ENCODE results near the gene PRF1. TPM values are rescaled to one million over a fixed set of nuclear protein-coding genes. Genes with fewer than 3 reads are reported as not detected.

The PRF1 gene
- polyA plus RNA-seq, 1 experiment: not detected

DNA sequence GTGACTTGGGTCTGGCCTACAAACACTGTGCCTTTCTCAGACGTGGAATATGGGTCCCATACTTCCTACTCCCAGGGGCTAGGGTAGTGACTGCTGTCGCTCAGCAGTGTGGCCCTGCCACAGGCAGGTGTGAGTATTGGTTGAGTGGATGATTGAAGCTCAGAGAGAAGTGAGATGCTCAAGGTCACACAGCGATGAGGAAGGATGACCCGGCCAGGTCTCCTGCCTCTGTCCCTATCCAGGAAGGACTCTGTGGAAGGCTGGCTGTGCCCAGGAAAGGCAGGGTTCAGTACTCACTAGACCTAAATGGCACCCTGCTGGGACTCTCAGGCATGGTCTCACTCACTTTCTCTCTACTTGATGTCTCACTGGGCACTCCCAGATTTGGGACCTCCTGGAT is 2.8 kb downstream of the PRF1 start:
- CTCF ChIA-PET: no interaction called here
- DNase-seq (ENCODE audit: low read depth): no peak

DNA sequence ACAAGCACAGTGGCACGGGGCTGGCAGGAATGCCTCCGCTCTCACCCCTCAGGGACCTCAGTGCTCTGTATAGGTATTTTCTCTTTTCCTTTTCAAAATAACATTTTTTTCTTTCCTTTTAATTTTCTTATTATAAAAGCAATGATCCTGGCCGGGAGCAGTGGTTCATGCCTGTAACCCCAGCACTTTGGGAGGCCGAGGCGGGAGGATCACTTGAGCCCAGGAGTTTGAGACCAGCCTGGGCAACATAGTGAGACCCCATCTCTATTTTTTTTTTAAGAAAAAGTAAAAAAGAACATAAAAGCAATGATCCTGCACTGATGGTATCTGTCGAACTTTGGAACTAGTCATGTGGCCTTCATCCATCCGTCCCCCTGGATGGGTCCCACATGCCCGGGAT is 3.2 kb downstream of the PRF1 start:
- no peak for DNase-seq (ENCODE audit: low read depth)
- Histone ChIP-seq H3K36me3 (ENCODE audit: control insufficient read depth, insufficient read depth, low read length) (no peaks in the 10 kb centered on the region), H3K27me3 (ENCODE audit: control insufficient read depth, insufficient read depth, low read length) (no peaks in the 10 kb centered on the region; the same call in 1 of the 2 replicates), H3K4me3 (ENCODE audit: low read depth, low read length) (no peak overlapping the region)
- POLR2A ChIA-PET: no interaction called here
- CTCF ChIA-PET: no interaction called here
- TF ChIP-seq, protein P1, sequence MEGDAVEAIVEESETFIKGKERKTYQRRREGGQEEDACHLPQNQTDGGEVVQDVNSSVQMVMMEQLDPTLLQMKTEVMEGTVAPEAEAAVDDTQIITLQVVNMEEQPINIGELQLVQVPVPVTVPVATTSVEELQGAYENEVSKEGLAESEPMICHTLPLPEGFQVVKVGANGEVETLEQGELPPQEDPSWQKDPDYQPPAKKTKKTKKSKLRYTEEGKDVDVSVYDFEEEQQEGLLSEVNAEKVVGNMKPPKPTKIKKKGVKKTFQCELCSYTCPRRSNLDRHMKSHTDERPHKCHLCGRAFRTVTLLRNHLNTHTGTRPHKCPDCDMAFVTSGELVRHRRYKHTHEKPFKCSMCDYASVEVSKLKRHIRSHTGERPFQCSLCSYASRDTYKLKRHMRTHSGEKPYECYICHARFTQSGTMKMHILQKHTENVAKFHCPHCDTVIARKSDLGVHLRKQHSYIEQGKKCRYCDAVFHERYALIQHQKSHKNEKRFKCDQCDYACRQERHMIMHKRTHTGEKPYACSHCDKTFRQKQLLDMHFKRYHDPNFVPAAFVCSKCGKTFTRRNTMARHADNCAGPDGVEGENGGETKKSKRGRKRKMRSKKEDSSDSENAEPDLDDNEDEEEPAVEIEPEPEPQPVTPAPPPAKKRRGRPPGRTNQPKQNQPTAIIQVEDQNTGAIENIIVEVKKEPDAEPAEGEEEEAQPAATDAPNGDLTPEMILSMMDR (IDR thresholded peaks at IDR 0.05; ENCODE audit: insufficient read depth, low read depth, low read length): no peak

More for the DNA sequence above, 2.8 kb downstream of the PRF1 start:
- Histone ChIP-seq H3K36me3 (ENCODE audit: control insufficient read depth, insufficient read depth, low read length) (no peaks in the 10 kb centered on the region), H3K4me3 (ENCODE audit: low read depth, low read length) (no peak overlapping the region), H3K27me3 (ENCODE audit: control insufficient read depth, insufficient read depth, low read length) (no peaks in the 10 kb centered on the region; the same call in 1 of the 2 replicates)
- POLR2A ChIA-PET: no interaction called here
- TF ChIP-seq, protein P1 (IDR thresholded peaks at IDR 0.05; ENCODE audit: insufficient read depth, low read depth, low read length): no peak

DNA sequence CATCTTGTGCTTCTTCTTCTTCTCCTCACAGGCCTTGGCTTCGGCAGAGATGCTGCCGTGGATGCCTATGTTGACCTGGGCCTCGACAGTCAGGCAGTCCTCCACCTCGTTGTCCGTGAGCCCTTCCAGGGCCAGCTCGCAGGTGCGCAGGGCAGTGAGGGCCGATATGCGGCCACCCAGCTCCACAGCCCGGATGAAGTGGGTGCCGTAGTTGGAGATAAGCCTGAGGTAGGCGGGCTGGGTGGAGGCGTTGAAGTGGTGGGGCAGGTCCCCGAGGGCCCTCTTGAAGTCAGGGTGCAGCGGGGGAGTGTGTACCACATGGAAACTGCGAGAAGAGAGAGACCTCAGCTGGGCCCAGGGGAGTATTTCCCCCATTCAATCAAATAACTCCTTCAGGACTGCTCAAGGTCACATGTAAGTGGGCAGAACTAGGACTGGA is 3.7 kb downstream of the PRF1 start:
- H3K4me3 ChIP-seq (ENCODE audit: low read depth, low read length): no peak overlapping the region
- TF ChIP-seq, protein P1 (IDR thresholded peaks at IDR 0.05; ENCODE audit: insufficient read depth, low read depth, low read length): no peak
- no peaks in the 10 kb centered on the region for H3K36me3 ChIP-seq (ENCODE audit: control insufficient read depth, insufficient read depth, low read length)
- POLR2A ChIA-PET: no interaction called here
- DNase-seq (ENCODE audit: low read depth): no peak
- CTCF ChIA-PET: no interaction called here
- peaks cover 1% of the 10 kb centered on the region; the same call in 1 of the 2 replicates for H3K27me3 ChIP-seq (ENCODE audit: control insufficient read depth, insufficient read depth, low read length)

DNA sequence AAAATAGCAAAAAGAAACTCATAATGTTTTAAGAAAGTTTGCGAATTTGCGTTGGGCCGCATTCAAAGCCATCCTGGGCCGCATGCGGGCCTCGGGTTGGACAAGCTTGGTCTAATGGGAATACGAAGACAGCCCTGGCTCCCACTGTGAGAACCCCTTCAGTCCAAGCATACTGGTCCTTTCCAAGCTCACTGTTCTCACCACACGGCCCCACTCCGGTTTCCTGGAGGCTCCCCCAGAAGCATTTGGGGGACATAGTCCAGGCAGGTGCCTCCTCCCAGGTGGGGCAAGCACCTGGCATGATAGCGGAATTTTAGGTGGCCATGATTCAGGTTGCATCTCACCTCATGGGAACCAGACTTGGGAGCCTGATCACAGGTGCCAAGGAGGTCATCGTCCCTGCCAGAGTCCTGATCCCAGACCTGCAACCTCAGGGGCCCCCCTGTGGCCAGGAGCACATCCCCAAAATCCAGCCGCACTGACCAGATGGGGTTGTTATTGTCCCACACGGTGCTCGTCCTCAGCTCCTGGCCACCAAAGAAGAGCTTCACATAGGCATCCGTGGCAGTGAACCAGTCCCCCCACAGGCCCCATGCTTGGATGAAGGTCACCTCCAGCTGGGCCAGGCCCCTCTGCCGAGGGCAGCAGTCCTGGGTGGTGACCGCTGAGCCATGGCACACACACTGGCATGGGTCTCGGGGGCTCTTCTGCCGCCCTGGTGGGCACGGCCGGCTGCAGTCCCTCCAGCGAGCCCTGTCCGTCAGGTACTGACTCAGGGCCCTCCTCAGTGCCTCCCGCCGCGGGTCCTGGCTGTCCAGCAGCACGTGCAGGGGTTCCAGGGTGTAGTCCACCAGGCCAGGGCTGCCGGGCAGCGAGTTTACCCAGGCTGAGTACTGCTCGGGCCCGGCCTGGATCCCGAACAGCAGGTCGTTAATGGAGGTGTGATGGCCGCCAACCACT is 4.4 kb downstream of the PRF1 start:
- TF ChIP-seq, protein P1 (IDR thresholded peaks at IDR 0.05; ENCODE audit: insufficient read depth, low read depth, low read length): no peak
- H3K4me3 ChIP-seq (ENCODE audit: low read depth, low read length): no peak overlapping the region
- DNase-seq (ENCODE audit: low read depth): no peak
- ChIA-PET CTCF (no interaction called here), POLR2A (no interaction called here)
- peaks cover 1% of the 10 kb centered on the region; the same call in 1 of the 2 replicates for H3K27me3 ChIP-seq (ENCODE audit: control insufficient read depth, insufficient read depth, low read length)
- no peaks in the 10 kb centered on the region for H3K36me3 ChIP-seq (ENCODE audit: control insufficient read depth, insufficient read depth, low read length)

DNA sequence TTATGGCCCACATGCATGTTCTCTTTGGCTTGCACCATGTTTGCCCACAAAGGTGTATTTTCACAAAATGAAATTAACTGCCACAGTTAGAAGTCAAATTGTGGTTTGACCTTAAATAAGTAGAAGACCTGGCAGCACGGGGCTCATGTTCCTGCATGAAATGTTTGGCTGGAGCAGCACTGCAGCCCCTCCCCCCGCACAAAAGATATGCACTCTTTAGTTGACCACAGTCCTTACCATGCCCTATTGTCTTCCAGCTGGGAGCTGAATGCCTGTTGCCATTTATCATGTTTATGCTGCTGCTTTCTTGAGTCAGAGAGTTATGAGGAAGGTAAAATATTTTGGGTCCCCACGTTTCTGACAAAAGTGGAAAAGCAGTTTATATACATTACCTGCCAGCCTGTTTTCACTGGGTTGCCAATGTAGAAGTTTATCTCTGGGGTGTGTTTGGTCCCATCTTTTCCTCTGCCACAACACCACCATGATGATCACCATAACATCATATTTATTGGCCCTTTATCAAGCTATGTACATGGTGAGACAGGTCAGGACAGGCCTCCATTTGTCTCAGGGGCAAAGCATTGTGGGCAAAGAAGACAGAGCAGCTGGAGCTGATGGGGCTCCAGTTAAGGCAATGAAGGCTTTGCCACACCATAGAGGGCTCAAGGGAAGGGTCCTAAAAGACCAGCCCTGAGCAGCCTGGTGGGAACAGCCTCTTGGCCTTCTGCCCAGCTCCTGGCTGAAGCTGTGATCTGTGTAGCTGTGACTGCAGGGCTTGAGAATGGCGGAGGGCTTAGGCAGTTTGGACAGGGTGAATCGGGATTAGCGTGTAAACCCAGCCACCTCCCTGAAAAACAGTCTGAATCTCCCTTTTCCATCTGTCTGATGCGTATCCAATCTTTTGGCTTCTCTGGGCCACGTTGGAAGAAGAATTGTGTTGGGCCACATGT is 5.4 kb downstream of the PRF1 start:
- ChIA-PET CTCF (no interaction called here), POLR2A (no interaction called here)
- no peak for DNase-seq (ENCODE audit: low read depth)

More for the DNA sequence above, 5.4 kb downstream of the PRF1 start:
- Histone ChIP-seq H3K36me3 (ENCODE audit: control insufficient read depth, insufficient read depth, low read length) (no peaks in the 10 kb centered on the region), H3K4me3 (ENCODE audit: low read depth, low read length) (no peak overlapping the region), H3K27me3 (ENCODE audit: control insufficient read depth, insufficient read depth, low read length) (peaks cover 5% of the 10 kb centered on the region; the same call in 1 of the 2 replicates)
- TF ChIP-seq, protein P1 (IDR thresholded peaks at IDR 0.05; ENCODE audit: insufficient read depth, low read depth, low read length): no peak
